OCI-LY1 (cell line): Measurements from ENCODE around the gene LRCH4.

Experiments
- EZH2 ChIP-seq: fragments of 200-600 bp; sonication (generic), shearing (Covaris generic); IDR thresholded peaks from 2 replicates; pipeline ENCODE4 v1.8.0; 2017; ENCODE audit warnings: borderline replicate concordance, mixed run types, mild to moderate bottlenecking, antibody characterized with exemption, low read length, moderate library complexity, mixed read lengths
- TF ChIP-seq, protein P1 (sequence below): fragments of 200-600 bp; sonication (generic), shearing (Covaris generic); IDR thresholded peaks from 2 replicates; pipeline ENCODE4 v1.5.1; 2017; ENCODE audit warnings: mild to moderate bottlenecking, antibody characterized with exemption, low read length, moderate library complexity, mixed read lengths

- TF ChIP-seq, protein P1, sequence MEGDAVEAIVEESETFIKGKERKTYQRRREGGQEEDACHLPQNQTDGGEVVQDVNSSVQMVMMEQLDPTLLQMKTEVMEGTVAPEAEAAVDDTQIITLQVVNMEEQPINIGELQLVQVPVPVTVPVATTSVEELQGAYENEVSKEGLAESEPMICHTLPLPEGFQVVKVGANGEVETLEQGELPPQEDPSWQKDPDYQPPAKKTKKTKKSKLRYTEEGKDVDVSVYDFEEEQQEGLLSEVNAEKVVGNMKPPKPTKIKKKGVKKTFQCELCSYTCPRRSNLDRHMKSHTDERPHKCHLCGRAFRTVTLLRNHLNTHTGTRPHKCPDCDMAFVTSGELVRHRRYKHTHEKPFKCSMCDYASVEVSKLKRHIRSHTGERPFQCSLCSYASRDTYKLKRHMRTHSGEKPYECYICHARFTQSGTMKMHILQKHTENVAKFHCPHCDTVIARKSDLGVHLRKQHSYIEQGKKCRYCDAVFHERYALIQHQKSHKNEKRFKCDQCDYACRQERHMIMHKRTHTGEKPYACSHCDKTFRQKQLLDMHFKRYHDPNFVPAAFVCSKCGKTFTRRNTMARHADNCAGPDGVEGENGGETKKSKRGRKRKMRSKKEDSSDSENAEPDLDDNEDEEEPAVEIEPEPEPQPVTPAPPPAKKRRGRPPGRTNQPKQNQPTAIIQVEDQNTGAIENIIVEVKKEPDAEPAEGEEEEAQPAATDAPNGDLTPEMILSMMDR, result no peak
- TF ChIP-seq EZH2, result no peak
Observed at GRCh38 chr7:100545360-100546128, 40.4 kb downstream of the LRCH4 start.
